DMS53 (cell line): ENCODE results near the gene TMEM184B.
A peak's percentile ranks its signal among the peaks of the same experiment; 100 is the strongest.

Experiments
- DNase-seq: peaks from one replicate; lab custom pipeline; 2025; lab: John Stamatoyannopoulos, UW

The TMEM184B gene

DNA sequence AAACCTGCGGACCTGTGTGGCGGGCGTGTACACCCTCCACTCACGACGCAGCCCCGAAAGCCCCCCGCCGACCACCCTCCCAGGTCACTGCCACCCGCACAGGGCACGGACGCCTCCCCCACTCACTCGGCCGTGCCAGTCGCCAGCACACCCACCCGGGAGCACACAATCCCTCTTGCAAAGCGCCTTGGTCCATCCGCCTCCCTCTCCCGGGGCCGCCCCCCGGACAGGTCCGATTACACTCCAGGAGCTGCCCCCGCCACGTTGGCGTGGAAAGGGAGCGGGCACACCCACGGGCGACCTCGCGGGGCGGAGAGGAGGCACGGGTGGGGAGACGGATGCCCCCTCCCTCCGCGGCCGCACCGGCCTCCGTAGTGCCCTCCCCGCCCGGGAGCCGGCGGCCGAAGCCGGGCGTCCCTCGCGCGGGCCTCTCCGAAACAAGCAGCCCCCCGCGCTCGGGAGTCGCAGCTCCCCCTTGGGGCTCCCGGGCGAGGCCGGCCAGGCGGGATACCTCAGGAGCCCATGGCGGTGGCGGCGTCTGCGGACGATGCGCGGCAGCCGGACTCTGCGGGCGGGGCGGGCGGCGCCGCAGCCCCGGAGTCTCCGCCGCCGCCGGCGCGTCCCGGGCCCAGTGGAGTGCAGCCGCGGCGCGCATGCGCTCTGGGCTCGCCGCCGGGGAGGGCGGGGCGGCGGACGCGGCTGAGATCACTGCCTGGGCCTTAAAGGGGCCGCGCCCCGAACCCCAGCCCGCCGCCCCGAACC, at the start of gene TMEM184B:
TSS of gene TMEM184B (minus strand) at position 638 of the 762 bp plus-strand sequence. CDS start 25,049 bp downstream, outside the sequence.
- peak; percentile 61 for DNase-seq

DNA sequence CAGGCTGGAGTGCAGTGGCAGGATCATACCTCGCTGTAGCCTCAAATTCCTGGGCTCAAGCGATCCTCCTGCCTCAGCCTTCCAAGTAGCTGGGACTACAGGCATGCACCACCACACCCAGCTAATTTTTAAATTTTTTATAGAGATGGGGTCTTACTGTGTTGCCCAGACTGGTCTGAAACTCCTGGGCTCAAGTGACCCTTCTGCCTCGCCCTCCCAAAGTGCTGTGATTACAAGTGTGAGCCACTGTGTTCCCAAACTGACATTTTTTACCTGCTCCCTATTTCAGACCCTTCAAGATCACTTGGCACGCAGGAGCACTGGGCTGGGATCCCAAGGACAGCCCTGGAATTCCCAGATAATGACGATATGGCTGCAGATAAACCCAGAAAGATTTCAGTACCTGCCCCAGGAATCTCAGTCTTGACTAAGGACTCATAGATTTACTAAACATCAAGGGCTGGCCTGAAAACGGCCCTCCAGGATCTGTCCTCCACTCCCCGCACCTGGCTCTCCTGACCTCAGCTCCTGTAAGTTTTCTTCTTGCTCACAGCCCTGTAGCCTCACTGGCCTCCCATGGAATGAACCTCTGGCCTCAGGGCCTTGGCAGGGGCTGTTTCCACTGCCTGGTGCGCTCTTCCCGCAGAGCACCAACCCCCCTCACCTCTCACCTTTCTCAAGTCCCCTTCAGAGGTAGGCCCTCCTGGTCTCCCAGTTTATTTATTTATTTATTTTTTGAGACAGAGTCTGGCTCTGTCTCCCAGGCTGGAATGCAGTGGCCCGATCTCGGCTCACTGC, 48.0 kb upstream of the TMEM184B start:
- no peak for DNase-seq

GRCh38 chr22:38318792-38319773, 46.3 kb upstream of the TMEM184B start:
- DNase-seq = no peak

- peak; percentile 87 for DNase-seq
Measured at GRCh38 chr22:38317995-38318715, 45.3 kb upstream of the TMEM184B start.

DNA sequence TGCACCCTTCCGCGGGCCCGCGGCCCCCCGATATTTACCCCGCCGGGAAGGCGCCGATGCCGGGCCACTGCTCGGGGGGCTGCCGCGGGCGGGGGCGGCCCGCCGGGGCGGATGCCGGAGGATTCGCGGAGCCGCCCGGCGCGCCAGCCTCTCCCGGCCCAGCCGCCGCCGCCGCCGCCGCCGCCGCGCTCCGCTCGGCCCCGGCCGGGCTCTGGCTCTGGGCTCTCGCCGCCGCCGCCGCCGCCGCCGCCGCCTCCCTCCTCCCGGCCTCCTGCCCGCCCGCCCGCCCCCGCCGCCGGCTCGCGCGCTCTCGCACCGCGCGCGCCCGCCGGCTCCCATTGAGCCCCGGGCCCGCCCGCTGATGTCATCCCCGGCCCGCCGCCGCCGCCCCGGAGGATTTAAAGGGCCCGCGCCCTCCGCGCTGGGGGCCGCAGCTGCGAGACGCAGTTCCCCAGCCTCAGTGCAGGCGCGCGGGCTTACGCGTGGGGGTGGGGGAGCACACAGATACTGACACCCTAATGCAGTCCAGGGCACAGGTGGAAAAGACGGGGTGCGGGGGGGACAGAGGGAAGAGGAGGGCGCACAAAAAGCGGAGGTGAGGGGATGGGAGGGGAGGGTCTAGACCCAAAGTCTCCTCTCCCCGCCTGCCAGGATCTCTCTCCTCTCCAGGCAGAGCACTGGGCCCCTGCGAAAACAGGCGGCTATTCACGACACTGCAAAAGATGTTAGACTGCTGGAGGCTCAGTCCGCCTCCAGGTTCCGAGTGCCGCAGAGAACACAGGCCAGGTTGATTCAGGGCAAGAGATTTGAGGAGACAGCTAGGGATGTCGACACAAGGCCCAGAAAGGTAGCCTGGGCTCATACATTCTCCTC, 44.5 kb upstream of the TMEM184B start, which contains the start of gene CSNK1E:
TSS of gene CSNK1E (minus strand) at position 312 of the 873 bp plus-strand sequence. CDS start 3,276 bp downstream, outside the sequence.
- DNase-seq = peak; percentile 70

GRCh38 chr22:38316364-38317121, 43.7 kb upstream of the TMEM184B start:
- peak; percentile 46 for DNase-seq

- peak; percentile 24 for DNase-seq
Measured at GRCh38 chr22:38315823-38316363, 43.1 kb upstream of the TMEM184B start.

GRCh38 chr22:38314933-38315822, 42.4 kb upstream of the TMEM184B start:
- no peak for DNase-seq

DNA sequence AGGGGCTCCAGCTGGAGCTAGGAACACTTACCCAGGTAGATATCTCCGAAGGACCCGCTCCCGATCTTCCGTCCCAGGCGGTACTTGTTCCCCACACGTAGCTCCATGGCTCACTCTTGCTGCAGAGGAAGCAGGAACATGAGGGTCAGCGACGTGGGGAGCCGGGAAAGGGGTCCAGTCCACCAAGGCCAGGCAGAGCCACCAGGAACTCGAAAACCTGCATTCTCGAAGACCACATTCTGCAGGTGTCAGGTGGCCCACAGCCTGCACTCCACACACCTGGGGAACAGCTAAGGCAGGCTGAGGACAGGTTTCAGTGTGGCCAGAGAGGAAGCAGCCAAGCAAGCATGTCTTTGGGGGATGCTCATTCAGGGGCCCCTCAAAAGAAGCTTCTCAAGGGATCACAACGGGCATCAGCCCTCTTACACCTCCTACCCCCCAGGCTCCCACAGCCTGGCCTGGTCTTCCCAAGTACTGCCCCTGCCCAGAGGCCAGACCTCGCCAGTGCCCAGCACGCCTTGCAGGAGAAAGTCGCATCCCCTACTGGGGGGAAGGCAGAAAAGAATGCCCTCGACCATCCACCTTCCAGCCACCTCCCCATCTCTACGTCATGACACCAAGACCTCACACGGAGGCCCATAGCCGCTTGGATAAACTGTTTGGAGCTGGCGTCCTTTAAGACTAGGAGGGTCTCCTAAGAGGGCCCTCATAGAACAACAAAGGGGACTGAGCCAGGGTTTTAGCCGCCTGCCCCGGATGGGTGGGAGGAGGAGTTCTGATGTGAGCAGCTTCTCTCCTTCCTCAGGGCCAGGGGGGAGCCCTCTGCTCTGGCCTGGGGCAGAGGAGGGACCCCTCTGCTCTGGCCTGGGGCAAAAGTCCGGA, 41.5 kb upstream of the TMEM184B start:
- no peak for DNase-seq

- no peak for DNase-seq
Measured at GRCh38 chr22:38313384-38313955, 40.7 kb upstream of the TMEM184B start.

- no peak for DNase-seq
Measured at GRCh38 chr22:38312261-38312800, 39.5 kb upstream of the TMEM184B start.

DNA sequence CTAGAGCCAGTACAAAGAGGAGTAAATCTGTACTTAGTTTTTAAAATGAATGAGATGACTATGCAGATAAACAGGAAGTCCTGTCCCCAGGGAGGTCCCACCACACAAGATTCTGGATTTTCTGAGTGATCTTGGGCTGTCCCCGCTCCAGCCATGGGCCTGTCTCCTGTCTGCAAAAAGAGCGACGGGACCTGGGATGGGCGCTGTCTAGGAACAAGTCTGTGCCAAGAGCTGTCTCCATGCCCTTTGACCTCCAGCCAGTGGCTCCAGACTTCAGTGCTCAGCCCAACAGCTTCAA, 38.5 kb upstream of the TMEM184B start:
- DNase-seq = no peak

GRCh38 chr22:38310518-38311322, 37.9 kb upstream of the TMEM184B start:
- DNase-seq = no peak

DNA sequence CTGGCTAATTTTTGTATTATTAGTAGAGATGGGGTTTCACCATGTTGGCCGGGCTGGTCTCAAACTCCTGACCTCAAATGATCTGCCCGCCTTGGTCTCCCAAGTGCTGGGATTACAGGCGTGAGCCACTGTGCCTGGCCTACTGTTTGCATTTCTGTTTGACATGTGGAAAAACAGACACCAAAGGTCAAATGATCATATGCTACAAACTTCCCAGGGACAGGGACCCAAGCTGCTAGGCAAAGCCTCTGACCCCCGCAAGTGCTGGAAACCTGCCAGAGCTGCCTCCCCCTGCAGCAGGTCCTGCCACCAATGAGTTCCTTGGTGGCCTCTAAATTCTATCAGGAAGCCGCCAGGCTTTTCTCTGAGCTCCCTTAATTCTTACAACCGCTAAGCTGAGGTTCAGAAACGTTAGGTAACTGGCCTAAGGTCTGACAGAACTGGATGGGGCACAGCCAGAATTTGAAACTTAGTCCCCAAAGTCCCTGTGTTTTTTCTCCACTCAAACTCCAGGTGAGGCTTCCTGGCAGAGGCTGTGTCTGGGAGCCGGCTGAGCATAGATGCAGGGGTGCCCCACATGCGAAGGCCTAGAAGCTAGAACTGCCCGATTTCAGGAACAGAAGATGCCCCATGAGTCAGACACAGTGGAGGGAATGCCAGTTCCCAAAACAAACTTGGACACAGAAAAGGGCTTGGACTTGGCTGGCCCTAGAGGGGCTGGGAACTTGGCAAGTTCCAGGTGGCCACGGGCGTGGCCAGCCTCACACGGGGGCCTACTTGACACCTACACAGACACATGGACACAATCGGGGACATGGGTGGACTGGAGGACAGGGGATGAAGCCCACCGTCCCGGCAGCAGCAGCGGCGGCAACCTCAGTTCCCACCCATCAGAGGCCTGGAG, 37.1 kb upstream of the TMEM184B start:
- DNase-seq = no peak
